ENCODE data around the gene MLXIP. TPM values are rescaled to one million over a fixed set of nuclear protein-coding genes. Genes with fewer than 3 reads are reported as not detected.

Gene MLXIP
- total and polyA plus RNA-seq, 2 experiments from 2014 or later, result 16.2 to 23.0 TPM

DNA sequence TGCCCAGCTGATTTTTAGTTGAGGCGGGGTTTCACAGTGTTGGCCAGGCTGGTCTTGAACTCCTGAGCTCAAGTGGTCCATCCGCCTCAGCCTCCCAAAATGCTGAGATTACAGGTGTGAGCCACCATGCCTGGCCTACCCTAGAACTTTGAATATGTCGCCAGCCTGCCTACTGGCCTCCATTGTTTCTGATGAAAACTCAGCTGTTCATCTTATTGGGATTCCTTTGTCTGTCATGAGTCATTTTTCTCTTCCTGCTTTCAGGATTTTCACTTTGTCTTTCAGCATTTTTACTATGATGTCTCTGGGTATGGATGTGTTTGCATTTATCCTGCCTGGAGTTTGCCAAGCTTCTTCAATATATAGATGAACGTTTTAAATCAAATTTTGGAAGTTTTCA lies 116.8 kb downstream of the MLXIP start (continued):
- no peak for TF ChIP-seq ZNF331 (CRISPR knock-in tag; IDR thresholded peaks at IDR 0.05; ENCODE audit: low read depth)
- no peak for TF ChIP-seq ETS1 (IDR thresholded peaks at IDR 0.05)
- no peak for TF ChIP-seq STAT1 (IDR thresholded peaks at IDR 0.05; ENCODE audit: unreplicated experiment)
- TF ChIP-seq, protein P1, sequence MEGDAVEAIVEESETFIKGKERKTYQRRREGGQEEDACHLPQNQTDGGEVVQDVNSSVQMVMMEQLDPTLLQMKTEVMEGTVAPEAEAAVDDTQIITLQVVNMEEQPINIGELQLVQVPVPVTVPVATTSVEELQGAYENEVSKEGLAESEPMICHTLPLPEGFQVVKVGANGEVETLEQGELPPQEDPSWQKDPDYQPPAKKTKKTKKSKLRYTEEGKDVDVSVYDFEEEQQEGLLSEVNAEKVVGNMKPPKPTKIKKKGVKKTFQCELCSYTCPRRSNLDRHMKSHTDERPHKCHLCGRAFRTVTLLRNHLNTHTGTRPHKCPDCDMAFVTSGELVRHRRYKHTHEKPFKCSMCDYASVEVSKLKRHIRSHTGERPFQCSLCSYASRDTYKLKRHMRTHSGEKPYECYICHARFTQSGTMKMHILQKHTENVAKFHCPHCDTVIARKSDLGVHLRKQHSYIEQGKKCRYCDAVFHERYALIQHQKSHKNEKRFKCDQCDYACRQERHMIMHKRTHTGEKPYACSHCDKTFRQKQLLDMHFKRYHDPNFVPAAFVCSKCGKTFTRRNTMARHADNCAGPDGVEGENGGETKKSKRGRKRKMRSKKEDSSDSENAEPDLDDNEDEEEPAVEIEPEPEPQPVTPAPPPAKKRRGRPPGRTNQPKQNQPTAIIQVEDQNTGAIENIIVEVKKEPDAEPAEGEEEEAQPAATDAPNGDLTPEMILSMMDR (conservative IDR thresholded peaks at IDR 0.05; ENCODE audit: low read depth in 2 of 2), result no peak
- TF ChIP-seq CREB1 (CRISPR knock-in tag; IDR thresholded peaks at IDR 0.05; ENCODE audit: low read depth), result no peak
- no peak for TF ChIP-seq JUNB (IDR thresholded peaks at IDR 0.05; ENCODE audit: unreplicated experiment)
- TF ChIP-seq ZNF114 (CRISPR knock-in tag; IDR thresholded peaks at IDR 0.05), result no peak
- TF ChIP-seq EZH2 (IDR thresholded peaks at IDR 0.05; ENCODE audit: low read depth, unreplicated experiment), result no peak
- TF ChIP-seq NANOG (IDR thresholded peaks at IDR 0.05; ENCODE audit: borderline replicate concordance), result no peak

Other genes with a start within 250 kb of the MLXIP start
- not detected in 2 replicates for gene HPD, start 219.9 kb upstream of the MLXIP start, total RNA-seq (2014; rRNA removed; shearing (Covaris generic))
- 0.21 TPM in 1 of 2 replicates, not detected in the other for gene HPD, start 219.9 kb upstream of the MLXIP start, polyA plus RNA-seq (2016; fragmentation: Nextera tagmentation; extraction: Ambion mirVana)
- 36.3 and 48.2 TPM in 2 replicates for gene PSMD9, start 190.0 kb upstream of the MLXIP start, total RNA-seq (2014; rRNA removed; shearing (Covaris generic))
- 28.1 and 32.7 TPM in 2 replicates for gene PSMD9, start 190.0 kb upstream of the MLXIP start, polyA plus RNA-seq (2016; fragmentation: Nextera tagmentation; extraction: Ambion mirVana)
- 1.6 and 2.5 TPM in 2 replicates for gene CFAP251, start 160.2 kb upstream of the MLXIP start, total RNA-seq (2014; rRNA removed; shearing (Covaris generic))
- gene CFAP251, start 160.2 kb upstream of the MLXIP start, polyA plus RNA-seq (2016; fragmentation: Nextera tagmentation; extraction: Ambion mirVana), result 0.70 and 1.4 TPM in 2 replicates
- 9.9 and 12.7 TPM in 2 replicates for gene BCL7A, start 56.9 kb upstream of the MLXIP start, total RNA-seq (2014; rRNA removed; shearing (Covaris generic))
- 14.9 and 18.0 TPM in 2 replicates for gene BCL7A, start 56.9 kb upstream of the MLXIP start, polyA plus RNA-seq (2016; fragmentation: Nextera tagmentation; extraction: Ambion mirVana)
- gene IL31, start 95.5 kb downstream of the MLXIP start, total RNA-seq (2014; rRNA removed; shearing (Covaris generic)), result not detected in 2 replicates
- not detected in 2 replicates for gene IL31, start 95.5 kb downstream of the MLXIP start, polyA plus RNA-seq (2016; fragmentation: Nextera tagmentation; extraction: Ambion mirVana)
- not detected in 2 replicates for gene LRRC43, start 104.4 kb downstream of the MLXIP start, total RNA-seq (2014; rRNA removed; shearing (Covaris generic))
- gene LRRC43, start 104.4 kb downstream of the MLXIP start, polyA plus RNA-seq (2016; fragmentation: Nextera tagmentation; extraction: Ambion mirVana), result 0.45 TPM in 1 of 2 replicates, not detected in the other
- gene B3GNT4, start 125.0 kb downstream of the MLXIP start, total RNA-seq (2014; rRNA removed; shearing (Covaris generic)), result 0.80 and 0.89 TPM in 2 replicates
- 1.8 and 2.4 TPM in 2 replicates for gene B3GNT4, start 125.0 kb downstream of the MLXIP start, polyA plus RNA-seq (2016; fragmentation: Nextera tagmentation; extraction: Ambion mirVana)
- gene DIABLO, start 147.3 kb downstream of the MLXIP start, total RNA-seq (2014; rRNA removed; shearing (Covaris generic)), result 71.7 and 72.0 TPM in 2 replicates
- 77.0 and 82.7 TPM in 2 replicates for gene DIABLO, start 147.3 kb downstream of the MLXIP start, polyA plus RNA-seq (2016; fragmentation: Nextera tagmentation; extraction: Ambion mirVana)
- gene VPS33A, start 187.7 kb downstream of the MLXIP start, total RNA-seq (2014; rRNA removed; shearing (Covaris generic)), result 33.4 and 48.0 TPM in 2 replicates
- gene VPS33A, start 187.7 kb downstream of the MLXIP start, polyA plus RNA-seq (2016; fragmentation: Nextera tagmentation; extraction: Ambion mirVana), result 19.5 and 20.6 TPM in 2 replicates